Coronary artery (tissue), 2 donors: Measurements from ENCODE around the gene CDV3.
"Not testable (repeated sequence)": the region's sequence is repeated elsewhere in the genome, so short reads cannot be mapped to it uniquely, and the experiment has no call there.

Experiments
- DNase-seq: peaks from one replicate; pipeline ENCODE4 v3.0.0-alpha.2; 2017; ENCODE audit warnings: low spot score
- H3K27ac ChIP-seq, 2 donors: fragments of 200-600 bp; sonication (generic); one replicate each; pipeline ENCODE4 v1.5.1; 2016 to 2019
- H3K4me3 ChIP-seq: fragments of 200-600 bp; sonication (generic); 2 replicates; pipeline ENCODE4 v1.5.1; 2016; ENCODE audit warnings: mild to moderate bottlenecking, moderate library complexity
- TF ChIP-seq, protein P1 (sequence below): fragments of 200-600 bp; sonication (generic); IDR thresholded peaks from one replicate; pipeline ENCODE4 v1.5.1; 2019; ENCODE audit warnings: antibody characterized with exemption

CDV3 gene

DNA sequence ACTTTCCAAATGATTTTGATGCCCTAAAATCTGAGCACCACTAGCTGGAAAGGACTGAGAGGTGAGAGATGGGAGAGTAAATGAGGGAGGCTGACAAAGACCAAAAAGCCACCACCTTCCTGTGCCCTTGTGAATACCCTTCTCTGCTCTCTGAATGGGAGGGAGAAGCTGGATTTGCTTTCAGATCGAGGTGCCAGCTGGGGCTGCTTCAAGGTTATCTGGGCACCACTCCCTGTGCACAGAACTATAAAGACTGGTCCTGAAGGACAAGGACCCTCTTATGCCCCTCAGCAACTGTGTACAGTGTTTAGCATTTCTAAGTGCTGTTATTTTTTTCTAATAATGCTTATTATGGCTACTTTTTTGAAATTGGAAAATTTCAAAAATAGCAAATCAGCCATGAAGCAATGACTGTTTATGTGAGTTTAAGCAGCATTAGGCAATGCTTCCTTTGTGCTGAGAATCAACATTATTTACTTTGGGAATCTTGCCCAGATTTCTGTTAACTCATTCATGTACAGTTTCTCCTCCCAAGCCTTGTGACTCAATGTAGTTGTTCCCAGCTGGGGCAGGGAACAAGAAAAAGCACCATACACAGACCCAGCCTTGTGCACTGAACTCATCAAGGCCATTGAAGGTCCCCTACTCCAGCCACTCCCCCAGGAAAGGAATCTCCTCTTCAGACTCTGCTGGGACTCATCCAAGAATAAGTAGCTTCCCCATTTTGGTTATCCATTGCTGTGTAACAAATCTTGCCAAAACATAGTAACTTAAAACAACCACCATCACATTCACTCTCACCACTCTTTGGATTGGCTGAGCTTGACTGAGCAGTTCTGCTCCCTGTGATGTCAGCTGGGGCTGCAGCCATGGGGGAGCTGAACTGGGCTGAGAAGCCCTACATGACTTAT is 37.3 kb upstream of the CDV3 start:
- peak overlapping the region; percentile 5 to 56 for H3K27ac ChIP-seq
- H3K4me3 ChIP-seq = no peak overlapping the region
- no peak for DNase-seq
- TF ChIP-seq, protein P1, sequence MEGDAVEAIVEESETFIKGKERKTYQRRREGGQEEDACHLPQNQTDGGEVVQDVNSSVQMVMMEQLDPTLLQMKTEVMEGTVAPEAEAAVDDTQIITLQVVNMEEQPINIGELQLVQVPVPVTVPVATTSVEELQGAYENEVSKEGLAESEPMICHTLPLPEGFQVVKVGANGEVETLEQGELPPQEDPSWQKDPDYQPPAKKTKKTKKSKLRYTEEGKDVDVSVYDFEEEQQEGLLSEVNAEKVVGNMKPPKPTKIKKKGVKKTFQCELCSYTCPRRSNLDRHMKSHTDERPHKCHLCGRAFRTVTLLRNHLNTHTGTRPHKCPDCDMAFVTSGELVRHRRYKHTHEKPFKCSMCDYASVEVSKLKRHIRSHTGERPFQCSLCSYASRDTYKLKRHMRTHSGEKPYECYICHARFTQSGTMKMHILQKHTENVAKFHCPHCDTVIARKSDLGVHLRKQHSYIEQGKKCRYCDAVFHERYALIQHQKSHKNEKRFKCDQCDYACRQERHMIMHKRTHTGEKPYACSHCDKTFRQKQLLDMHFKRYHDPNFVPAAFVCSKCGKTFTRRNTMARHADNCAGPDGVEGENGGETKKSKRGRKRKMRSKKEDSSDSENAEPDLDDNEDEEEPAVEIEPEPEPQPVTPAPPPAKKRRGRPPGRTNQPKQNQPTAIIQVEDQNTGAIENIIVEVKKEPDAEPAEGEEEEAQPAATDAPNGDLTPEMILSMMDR = no peak

DNA sequence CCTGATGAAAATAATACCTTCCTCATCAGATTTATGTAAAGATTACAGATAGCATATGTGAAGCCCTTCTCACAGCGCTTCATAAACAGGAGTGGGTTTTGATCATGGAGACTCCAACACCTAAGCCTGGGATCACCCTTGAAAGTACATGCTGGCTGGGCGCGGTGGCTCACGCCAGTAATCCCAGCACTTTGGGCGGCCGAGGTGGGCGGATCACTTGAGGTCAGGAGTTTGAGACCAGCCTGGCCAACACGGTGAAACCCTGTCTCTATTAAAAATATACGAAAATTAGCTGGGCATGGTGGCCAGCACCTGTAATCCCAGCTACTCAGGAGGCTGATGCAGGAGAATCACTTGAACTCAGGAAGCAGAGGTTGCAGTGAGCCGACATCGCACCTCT is 36.4 kb upstream of the CDV3 start:
- H3K4me3 ChIP-seq, DNase-seq, H3K27ac ChIP-seq: not testable (repeated sequence)

DNA sequence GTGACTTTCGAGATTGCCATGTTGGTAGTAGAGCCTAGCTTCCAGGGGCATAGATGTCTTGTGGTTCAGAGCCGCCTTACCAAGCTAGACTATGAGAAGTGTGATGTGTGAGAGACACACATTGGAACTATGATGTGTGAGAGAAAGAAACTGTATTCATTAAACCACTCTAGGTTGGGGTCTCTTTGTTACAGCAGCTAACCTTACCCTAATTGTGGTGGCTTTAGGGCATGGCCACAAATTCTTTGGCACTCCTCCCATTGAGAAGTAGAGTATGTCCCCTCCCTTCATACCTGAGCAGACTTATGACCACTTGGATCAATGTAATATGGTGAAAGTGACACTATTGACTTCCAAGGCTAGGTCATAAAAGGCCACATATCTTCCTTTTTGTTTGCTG is 35.3 kb upstream of the CDV3 start:
- Histone ChIP-seq H3K4me3 (no peak overlapping the region), H3K27ac (no peak overlapping the region)
- no peak for DNase-seq
- TF ChIP-seq, protein P1 = no peak

DNA sequence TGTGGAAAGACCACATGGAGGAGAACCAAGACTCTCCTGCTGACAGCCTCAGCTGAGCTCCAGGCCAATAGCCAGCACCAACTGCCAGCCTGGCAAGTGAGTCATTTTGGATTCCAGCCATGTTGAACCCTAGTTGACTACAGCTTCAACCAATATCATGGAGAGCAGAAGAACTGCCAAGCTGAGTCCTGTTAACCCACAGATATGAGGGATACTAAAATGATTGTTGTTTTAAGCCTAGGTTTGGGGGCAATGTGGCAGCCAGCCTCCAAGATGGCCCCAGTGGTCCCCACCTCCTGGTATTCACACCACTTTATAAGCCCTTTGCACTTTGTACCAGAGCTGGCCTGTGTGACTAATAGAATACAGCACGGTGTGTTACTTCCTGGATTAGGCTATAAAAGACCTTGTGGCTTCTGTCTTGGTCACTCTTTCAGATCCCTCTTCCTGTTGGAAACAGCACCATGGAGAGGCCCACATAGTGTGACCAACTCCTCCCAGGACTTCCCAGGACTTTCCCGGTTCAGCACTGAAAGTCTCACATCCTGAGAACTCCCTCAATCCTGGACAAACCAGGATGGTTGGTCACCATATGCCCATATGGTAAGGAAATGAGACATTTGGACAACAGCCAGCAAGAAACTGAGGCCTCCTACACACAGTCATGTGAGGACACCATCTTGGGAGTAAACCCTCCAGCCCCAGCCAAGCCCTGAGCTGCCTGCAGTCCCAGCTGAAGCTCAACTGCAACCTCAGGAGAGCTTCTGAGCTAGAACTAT is 32.4 kb upstream of the CDV3 start:
- H3K27ac ChIP-seq = no peak overlapping the region
- DNase-seq = peak; percentile 33
- TF ChIP-seq, protein P1 = no peak
- H3K4me3 ChIP-seq = no peak overlapping the region

DNA sequence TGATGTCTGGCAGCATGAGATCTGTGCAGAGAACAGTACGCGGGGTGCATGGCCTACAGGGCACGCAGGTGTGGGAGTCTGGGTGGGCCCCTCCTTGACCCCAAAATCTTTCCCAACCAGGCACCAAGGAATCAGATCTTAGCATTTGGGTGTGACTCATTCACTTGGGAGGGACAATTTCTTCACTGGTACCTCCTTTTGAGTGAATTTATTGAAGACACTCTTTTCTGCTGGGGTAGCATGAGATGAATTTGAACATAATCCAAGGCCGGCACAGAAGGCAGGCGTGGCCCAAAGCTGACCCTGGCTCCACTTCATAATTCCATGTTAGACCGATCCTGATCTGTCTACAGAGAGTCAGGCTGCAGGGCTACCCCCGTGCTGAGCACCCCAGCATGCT is 30.6 kb upstream of the CDV3 start:
- DNase-seq = peak; percentile 68
- H3K27ac ChIP-seq = no peak overlapping the region
- TF ChIP-seq, protein P1 = no peak
- no peak overlapping the region for H3K4me3 ChIP-seq

DNA sequence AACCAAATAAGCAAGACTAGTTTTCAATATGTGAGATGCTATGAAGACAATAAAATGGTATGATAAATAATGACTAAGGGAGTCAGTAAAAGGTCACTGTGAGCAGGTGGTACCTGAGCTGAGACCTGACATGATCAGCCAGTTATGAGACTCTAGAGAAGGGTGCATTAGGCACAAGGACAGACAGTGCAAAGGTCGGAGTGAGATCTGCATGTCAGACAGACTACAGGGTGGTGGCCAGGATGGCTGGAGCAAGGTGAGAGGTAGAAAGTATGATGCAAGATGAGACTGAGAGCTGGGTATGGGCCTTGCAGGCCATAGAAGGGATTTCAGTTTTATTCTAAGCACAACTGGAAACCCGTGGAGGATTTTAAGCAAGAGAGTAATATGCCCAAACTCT is 28.5 kb upstream of the CDV3 start:
- not testable (repeated sequence) for DNase-seq, H3K27ac ChIP-seq, H3K4me3 ChIP-seq

DNA sequence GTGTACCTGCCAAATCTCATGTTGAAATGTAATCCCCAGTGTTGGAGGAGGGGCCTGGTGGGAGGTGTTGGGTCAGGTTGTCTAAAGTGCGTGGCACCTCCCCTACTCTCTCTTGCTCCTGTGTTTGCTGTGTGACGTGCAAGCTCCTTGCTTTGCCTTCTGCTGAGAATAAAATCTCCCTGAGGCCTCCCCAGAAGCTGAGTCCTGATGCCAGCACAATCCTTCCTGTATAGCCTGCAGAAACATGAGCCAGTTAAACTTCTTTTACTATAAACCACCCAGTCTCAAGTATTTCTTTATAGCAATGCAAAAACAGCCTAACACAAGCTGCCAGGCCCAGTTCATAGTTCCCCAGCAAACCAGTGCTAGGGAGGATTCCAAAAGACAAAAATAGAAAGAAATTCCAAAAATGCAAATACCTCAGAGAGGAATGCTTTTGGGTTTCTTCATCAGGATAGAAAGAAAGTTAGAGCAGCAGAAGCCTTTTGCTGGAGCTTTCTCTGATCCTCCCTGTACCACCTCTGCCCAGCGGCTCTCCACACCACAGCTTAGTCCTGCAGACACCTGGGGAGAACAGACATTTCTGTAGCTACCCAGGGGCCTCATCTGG is 25.9 kb upstream of the CDV3 start:
- TF ChIP-seq, protein P1 = no peak
- Histone ChIP-seq H3K27ac (peak overlapping the region in 1 of 2 donors; percentile 83), H3K4me3 (no peak overlapping the region)
- peak; percentile 64 for DNase-seq
